Measurements from ENCODE around the gene TDP2.
"Not testable (repeated sequence)": the region's sequence is repeated elsewhere in the genome, so short reads cannot be mapped to it uniquely, and the experiment has no call there.

TDP2 gene

GRCh38 chr6:24680582-24680981 is 13.9 kb upstream of the TDP2 start:
- DNase-seq (ENCODE audit: low spot score): no peak

GRCh38 chr6:24678792-24679352 is 12.2 kb upstream of the TDP2 start:
- DNase-seq (ENCODE audit: low spot score): not testable (repeated sequence)

DNA sequence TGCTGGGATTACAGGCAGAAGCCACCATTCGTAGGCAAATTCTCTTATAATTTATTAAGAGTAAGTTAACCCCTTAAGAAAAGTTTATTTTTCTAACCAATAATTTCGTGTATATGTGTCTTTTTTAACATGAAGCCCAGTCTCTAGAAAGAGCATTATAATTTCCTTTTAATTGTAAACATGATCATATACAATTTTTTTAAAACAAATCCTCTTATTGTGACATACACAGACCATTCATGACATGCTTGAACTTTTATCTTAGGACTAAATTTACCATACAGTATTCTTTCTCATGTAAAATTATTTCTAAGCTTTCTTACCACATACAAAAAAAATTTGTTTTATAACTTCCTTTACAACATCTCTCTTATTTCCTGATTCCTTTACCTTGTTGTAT is 6.9 kb upstream of the TDP2 start:
- no peak for DNase-seq (ENCODE audit: low spot score)

DNA sequence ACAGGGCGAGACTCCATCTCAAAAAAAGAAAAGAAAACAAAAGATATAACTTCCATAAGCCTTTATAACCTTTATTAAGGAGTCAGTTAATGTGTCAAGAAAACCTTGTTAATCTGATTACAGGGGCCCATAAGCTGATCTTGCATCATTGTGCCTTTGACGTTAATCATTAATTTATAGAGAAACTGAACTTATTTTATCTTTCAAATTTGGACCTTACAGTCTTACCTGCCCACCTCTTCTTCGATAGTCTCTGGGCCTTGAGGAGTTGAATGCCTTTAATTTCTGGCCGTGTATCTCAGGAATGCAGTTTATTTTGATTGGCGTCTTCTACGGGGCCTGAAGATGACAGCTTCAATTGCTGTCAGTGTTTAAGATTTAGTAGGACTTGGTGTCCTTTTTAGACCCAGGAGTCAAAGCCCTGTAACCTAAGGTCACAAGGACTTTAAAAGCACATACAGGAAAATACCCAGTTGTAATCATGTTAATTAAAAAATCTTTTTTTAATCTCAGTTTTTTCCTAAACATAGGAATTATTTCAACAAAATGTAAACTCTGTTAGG is 6.0 kb upstream of the TDP2 start:
- DNase-seq (ENCODE audit: low spot score): no peak

DNA sequence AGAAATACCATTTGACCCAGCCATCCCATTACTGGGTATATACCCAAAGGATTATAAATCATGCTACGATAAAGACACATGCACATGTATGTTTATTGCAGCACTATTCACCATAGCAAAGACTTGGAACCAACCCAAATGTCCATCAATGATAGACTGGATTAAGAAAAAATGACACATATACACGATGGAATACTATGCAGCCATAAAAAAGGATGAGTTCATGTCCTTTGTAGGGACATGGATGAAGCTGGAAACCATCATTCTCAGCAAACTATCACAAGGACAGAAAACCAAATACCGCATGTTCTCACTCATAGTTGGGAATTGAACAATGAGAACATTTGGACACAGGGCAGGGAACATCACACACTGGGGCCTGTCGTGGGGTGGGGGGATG is 4.4 kb upstream of the TDP2 start:
- not testable (repeated sequence) for DNase-seq (ENCODE audit: low spot score)

- DNase-seq (ENCODE audit: low spot score): not testable (repeated sequence)
These were observed 3.8 kb upstream of the TDP2 start for GRCh38 chr6:24670492-24670891.

DNA sequence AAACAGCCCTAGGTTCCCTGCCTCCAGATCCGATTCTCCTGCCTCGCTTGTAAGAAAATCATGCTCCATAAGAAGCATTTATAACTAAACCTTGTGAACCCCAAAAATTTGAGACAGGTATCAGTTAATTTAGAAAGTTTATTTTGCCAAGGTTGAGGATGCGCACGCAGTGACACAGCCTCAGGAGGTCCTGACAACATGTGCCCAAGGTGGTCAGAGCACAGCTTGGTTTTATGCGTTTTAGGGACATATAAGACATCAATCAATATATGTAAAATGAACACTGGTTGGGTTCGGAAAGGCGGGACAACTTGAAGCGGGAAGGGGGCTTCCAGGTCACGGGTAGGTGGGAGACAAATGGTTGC is 2.3 kb upstream of the TDP2 start:
- DNase-seq (ENCODE audit: low spot score): no peak

DNA sequence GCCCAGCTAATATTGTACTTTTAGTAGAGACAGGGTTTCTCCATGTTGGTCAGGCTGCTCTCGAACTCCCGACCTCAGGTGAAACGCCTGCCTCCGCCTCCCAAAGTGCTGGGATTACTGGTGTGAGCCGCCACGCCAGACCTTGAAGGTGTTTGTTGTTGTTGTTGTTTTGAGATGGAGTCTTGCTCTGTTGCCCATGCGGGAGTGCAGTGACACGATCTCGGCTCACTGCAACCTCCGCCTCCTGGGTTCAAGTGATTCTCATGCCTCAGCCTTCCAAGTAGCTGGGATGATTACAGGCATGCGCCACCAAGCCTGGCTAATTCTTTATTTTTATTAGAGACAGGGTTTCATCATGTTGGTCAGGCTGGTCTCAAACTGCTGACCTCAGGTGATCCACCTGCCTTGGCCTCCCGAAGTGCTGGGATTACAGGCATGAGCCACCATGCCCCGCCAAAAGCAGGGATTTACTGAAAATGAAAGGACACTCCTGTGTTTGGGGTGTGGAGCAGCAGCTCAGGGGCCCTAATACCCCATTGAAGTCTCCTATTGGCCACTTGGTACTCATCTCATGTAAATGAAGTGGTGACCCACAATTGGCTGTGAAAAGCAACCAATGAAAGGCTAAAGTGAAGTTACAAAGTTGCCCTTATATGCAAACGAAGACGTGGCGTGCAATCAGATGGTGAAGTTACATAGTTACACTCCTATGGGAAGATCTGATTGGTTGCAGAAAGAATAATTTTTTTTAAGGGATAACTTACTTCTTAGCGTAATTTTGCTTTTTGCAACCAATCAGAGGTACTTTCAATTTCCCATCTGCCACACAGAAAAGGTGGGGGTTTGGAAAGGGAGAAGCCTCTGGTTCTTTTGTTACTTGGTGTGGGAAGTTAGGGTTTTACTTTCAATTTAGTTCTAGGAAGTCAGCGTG is 1.6 kb upstream of the TDP2 start:
- not testable (repeated sequence) for DNase-seq (ENCODE audit: low spot score)

- DNase-seq (ENCODE audit: low spot score): no peak
These were observed 692 bp upstream of the TDP2 start for GRCh38 chr6:24667378-24667803.

DNA sequence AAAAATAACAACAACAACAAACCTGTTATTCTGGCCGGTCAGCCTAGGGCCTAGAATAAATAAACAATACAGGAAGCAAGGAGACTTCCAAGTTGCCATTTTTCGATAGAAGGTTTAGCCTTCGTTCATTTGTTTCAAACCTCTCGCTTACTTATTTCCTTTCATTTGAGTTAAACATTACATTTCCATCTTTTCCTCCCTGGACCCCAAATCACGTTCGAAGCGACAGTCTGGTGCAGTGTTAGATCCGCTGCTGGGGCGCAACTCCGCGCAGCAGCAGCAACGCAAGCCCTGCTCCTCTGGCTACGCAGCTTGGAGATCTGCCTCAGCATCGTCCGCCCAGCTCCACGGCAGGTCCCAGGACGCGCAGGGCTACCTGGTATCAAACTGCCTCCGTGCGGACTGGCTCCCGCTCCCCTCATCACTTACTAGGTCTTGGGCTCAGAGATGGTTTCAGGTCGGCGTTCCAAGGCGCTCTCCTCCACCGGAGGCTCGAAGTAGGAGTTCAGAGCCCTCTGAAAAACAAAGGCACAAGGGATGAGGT is 530 bp downstream of the TDP2 start:
- DNase-seq (ENCODE audit: low spot score): peak; percentile 52

- DNase-seq (ENCODE audit: low spot score): no peak
These were observed 2.4 kb downstream of the TDP2 start for GRCh38 chr6:24664046-24664987.

- no peak for DNase-seq (ENCODE audit: low spot score)
These were observed 3.5 kb downstream of the TDP2 start for GRCh38 chr6:24663189-24663588.

- DNase-seq (ENCODE audit: low spot score): no peak
These were observed 4.5 kb downstream of the TDP2 start for GRCh38 chr6:24662236-24662635.

DNA sequence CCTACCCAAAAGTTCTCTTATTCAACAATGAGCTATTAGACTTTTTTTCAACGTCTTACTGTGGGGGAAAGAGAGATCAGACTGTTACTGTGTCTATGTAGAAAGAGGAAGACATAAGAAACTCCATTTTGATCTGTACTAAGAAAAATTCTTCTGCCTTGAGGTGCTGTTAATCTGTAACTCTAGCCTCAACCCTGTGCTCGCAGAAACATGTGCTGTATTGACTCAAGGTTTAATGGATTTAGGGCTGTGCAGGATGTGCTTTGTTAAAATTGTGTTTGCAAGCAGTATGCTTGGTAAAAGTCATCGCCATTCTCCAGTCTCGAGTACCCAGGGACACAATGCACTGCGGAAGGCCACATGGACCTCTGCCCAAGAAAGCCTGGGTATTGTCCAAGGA is 4.9 kb downstream of the TDP2 start:
- not testable (repeated sequence) for DNase-seq (ENCODE audit: low spot score)

GRCh38 chr6:24660105-24660504 is 6.6 kb downstream of the TDP2 start:
- DNase-seq (ENCODE audit: low spot score): no peak

DNA sequence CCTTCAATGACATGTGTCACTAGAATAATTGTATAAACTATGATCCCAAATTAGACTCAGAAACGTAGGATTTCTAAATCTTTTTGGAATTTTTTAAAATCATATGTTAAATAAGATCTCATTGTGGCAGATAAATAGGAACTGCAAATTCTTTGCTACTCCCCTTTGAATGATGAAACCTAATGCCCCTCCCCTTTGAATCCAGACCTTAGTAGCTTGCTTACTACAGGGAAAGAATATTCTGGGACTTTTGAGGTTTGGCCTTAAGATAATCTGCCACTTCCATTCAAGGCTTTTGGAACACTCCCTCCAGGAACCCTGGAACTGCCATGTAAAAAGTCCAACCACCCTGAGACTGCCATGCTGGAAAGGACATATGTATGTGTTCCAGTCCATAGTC is 7.1 kb downstream of the TDP2 start:
- DNase-seq (ENCODE audit: low spot score): no peak

- DNase-seq (ENCODE audit: low spot score): peak; percentile 66
These were observed 7.8 kb downstream of the TDP2 start for GRCh38 chr6:24658573-24659560.

GRCh38 chr6:24655215-24655614 is 11.5 kb downstream of the TDP2 start:
- DNase-seq (ENCODE audit: low spot score): no peak

- no peak for DNase-seq (ENCODE audit: low spot score)
These were observed 16.3 kb downstream of the TDP2 start for GRCh38 chr6:24650365-24650764.

GRCh38 chr6:24649691-24650090 is 17.0 kb downstream of the TDP2 start:
- no peak for DNase-seq (ENCODE audit: low spot score)

- DNase-seq (ENCODE audit: low spot score): no peak
These were observed 18.4 kb downstream of the TDP2 start for GRCh38 chr6:24648276-24648675.

All from hematopoietic multipotent progenitor cell treated with erythropoietin and hydrocortisone succinate and interleukin-3 and kit ligand, for 15 days (in vitro differentiated cells).